LNCAP (cell line): ENCODE measurements around the gene UNC50.

Experiments
- CTCF ChIP-seq: fragments of 450-650 bp; IDR thresholded peaks from 2 replicates; pipeline ENCODE4 v1.5.1; 2017; ENCODE audit warnings: mild to moderate bottlenecking

Gene UNC50

GRCh38 chr2:98608116-98608961 lies at the start of gene UNC50, which contains the start of gene COA5:
UNC50 (plus strand) TSS chr2:98608589; CDS start chr2:98609760, 1,171 bp downstream.
COA5 (minus strand) TSS chr2:98608512; CDS start chr2:98608405, 107 bp downstream.
- no peak for TF ChIP-seq CTCF

GRCh38 chr2:98558852-98559530 lies 49.4 kb upstream of the UNC50 start:
- TF ChIP-seq CTCF = no peak

GRCh38 chr2:98559581-98559980 lies 48.8 kb upstream of the UNC50 start:
- no peak for TF ChIP-seq CTCF

GRCh38 chr2:98560256-98560771 lies 48.1 kb upstream of the UNC50 start:
- TF ChIP-seq CTCF = no peak

- TF ChIP-seq CTCF = no peak
Observed at GRCh38 chr2:98561018-98561417, 47.4 kb upstream of the UNC50 start.

- TF ChIP-seq CTCF = no peak
Observed at GRCh38 chr2:98561902-98562695, 46.3 kb upstream of the UNC50 start.

GRCh38 chr2:98563394-98563793 lies 45.0 kb upstream of the UNC50 start:
- no peak for TF ChIP-seq CTCF
